WTC11 (cell line): ENCODE measurements around the gene CYRIA. TPM values are rescaled to one million over a fixed set of nuclear protein-coding genes. Genes with fewer than 3 reads are reported as not detected.

Source experiments
- ATAC-seq: fragments of 200-7000 bp; cut with Tn5 transposase; 2 replicates; pipeline ENCODE4 v1.10.0; 2021; ENCODE audit warnings: mild to moderate bottlenecking, moderate library complexity
- CTCF ChIA-PET: fragments of 300-600 bp; sonication (Branson Sonifier 250); formaldehyde crosslinking; loops from one replicate; lab custom pipeline; 2021; ENCODE audit warnings: antibody characterized with exemption; lab: Charles Lee
- POLR2A ChIA-PET: fragments of 350-600 bp; sonication (Branson Sonifier 250); formaldehyde crosslinking; loops from one replicate; lab custom pipeline; 2021; ENCODE audit warnings: antibody characterized with exemption; lab: Charles Lee
- DNase-seq: peaks from one replicate; pipeline ENCODE4 v3.0.0; 2021; ENCODE audit warnings: low spot score
- H3K27ac Mint-ChIP-seq: 2 replicates; pipeline ENCODE4 v1.8.0; 2021; ENCODE audit warnings: mixed read lengths
- H3K27me3 Mint-ChIP-seq: 2 replicates; pipeline ENCODE4 v1.8.0; 2021; ENCODE audit warnings: low read depth, mild to moderate bottlenecking, moderate library complexity, mixed read lengths
- H3K36me3 Mint-ChIP-seq: 2 replicates; pipeline ENCODE4 v1.8.0; 2021; ENCODE audit warnings: mixed read lengths
- H3K4me1 Mint-ChIP-seq: 2 replicates; pipeline ENCODE4 v1.8.0; 2022; ENCODE audit warnings: mixed read lengths
- H3K4me3 Mint-ChIP-seq: 2 replicates; pipeline ENCODE4 v1.8.0; 2021; ENCODE audit warnings: mild to moderate bottlenecking, moderate library complexity, mixed read lengths
- H3K9me3 Mint-ChIP-seq: 2 replicates; pipeline ENCODE4 v1.8.0; 2021; ENCODE audit warnings: mixed read lengths
- ARID4B ChIP-seq: sonication (generic); formaldehyde crosslinking; IDR thresholded peaks from 2 replicates; pipeline ENCODE4 v1.8.0; 2023; ENCODE audit warnings: missing genetic modification reagents, mild to moderate bottlenecking, borderline replicate concordance
- ATF1 ChIP-seq: sonication (generic); formaldehyde crosslinking; IDR thresholded peaks from 2 replicates; pipeline ENCODE4 v1.8.1; 2023; ENCODE audit warnings: mild to moderate bottlenecking, moderate library complexity, missing genetic modification reagents
- CREM ChIP-seq: sonication (generic); formaldehyde crosslinking; IDR thresholded peaks from 2 replicates; pipeline ENCODE4 v1.8.1; 2022; ENCODE audit warnings: mild to moderate bottlenecking, missing genetic modification reagents, moderate library complexity
- EMX1 ChIP-seq: fragments of 250-450 bp; sonication (Bioruptor Pico); IDR thresholded peaks from 2 replicates; pipeline ENCODE4 v1.8.0; 2021; ENCODE audit warnings: mild to moderate bottlenecking
- JAZF1 ChIP-seq: fragments of 250-450 bp; sonication (Bioruptor Pico); IDR thresholded peaks from 2 replicates; pipeline ENCODE4 v1.9.0; 2021; ENCODE audit warnings: moderate library complexity, mild to moderate bottlenecking, inconsistent platforms
- MYBL2 ChIP-seq: sonication (generic); formaldehyde crosslinking; IDR thresholded peaks from 2 replicates; pipeline ENCODE4 v1.8.1; 2023; ENCODE audit warnings: mild to moderate bottlenecking, moderate library complexity, missing genetic modification reagents
- NR1H2 ChIP-seq: sonication (generic); formaldehyde crosslinking; IDR thresholded peaks from 2 replicates; pipeline ENCODE4 v1.9.0; 2021; ENCODE audit warnings: mild to moderate bottlenecking, moderate library complexity, missing genetic modification reagents
- NR3C1 ChIP-seq: sonication (generic); formaldehyde crosslinking; conservative IDR thresholded peaks from 2 replicates; pipeline ENCODE4 v1.8.1; 2023; ENCODE audit warnings: low read depth, mild to moderate bottlenecking, missing genetic modification reagents
- PRRX2 ChIP-seq: fragments of 250-450 bp; sonication (Bioruptor Pico); IDR thresholded peaks from 2 replicates; pipeline ENCODE4 v1.8.0; 2021; ENCODE audit warnings: mild to moderate bottlenecking
- TCF7 ChIP-seq: sonication (generic); formaldehyde crosslinking; IDR thresholded peaks from 2 replicates; pipeline ENCODE4 v1.8.0; 2022; ENCODE audit warnings: mild to moderate bottlenecking, low read depth, missing genetic modification reagents, moderate library complexity
- ZNF219 ChIP-seq: sonication (generic); formaldehyde crosslinking; IDR thresholded peaks from 2 replicates; pipeline ENCODE4 v1.8.0; 2023; ENCODE audit warnings: missing genetic modification reagents, mild to moderate bottlenecking, borderline replicate concordance
- ZNF281 ChIP-seq: sonication (generic); formaldehyde crosslinking; IDR thresholded peaks from 2 replicates; pipeline ENCODE4 v1.8.0; 2023; ENCODE audit warnings: mild to moderate bottlenecking, missing genetic modification reagents
- ZNF317 ChIP-seq: sonication (generic); formaldehyde crosslinking; IDR thresholded peaks from 2 replicates; pipeline ENCODE4 v1.8.1; 2023; ENCODE audit warnings: low read depth, mild to moderate bottlenecking, moderate library complexity, missing genetic modification reagents, borderline replicate concordance
- total RNA-seq: library from RNA; stranded (reverse); gene quantifications from 3 replicates; pipeline ENCODE4 v1.2.3, GENCODE V29; 2021
- TF ChIP-seq, protein P1 (sequence below): fragments of 250-450 bp; sonication (Bioruptor Pico); IDR thresholded peaks from 2 replicates; pipeline ENCODE4 v1.9.0; 2021; ENCODE audit warnings: mild to moderate bottlenecking
- TF ChIP-seq, protein P2 (sequence below): sonication (generic); formaldehyde crosslinking; IDR thresholded peaks from 2 replicates; pipeline ENCODE4 v1.8.0; 2022; ENCODE audit warnings: mild to moderate bottlenecking, missing genetic modification reagents

The CYRIA gene
- total RNA-seq, 1 experiment from 2014 or later: 8.3 TPM

DNA sequence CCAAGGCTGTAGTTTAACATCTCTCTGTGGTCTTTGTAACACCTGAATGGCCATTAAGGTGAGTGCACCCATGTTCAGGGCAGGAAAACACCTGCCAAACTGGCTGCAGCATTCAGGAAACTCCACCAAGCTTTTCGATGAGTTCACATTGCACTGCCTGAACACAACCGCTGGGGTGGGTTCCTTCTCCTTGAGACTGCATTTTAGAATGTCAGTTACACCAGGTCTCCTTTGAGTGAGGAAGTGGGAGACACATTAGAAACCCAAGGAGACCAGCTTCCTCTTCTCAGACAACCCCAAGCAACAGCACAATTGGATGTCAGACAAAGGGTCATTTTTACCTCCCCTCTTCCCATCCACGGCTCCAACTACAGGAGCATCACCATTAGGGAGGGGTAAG is 35.2 kb downstream of the CYRIA start (continued):
- no peak for TF ChIP-seq ZNF281 (CRISPR knock-in tag)
- no peak for TF ChIP-seq NR1H2 (CRISPR knock-in tag)
- TF ChIP-seq, protein P1, sequence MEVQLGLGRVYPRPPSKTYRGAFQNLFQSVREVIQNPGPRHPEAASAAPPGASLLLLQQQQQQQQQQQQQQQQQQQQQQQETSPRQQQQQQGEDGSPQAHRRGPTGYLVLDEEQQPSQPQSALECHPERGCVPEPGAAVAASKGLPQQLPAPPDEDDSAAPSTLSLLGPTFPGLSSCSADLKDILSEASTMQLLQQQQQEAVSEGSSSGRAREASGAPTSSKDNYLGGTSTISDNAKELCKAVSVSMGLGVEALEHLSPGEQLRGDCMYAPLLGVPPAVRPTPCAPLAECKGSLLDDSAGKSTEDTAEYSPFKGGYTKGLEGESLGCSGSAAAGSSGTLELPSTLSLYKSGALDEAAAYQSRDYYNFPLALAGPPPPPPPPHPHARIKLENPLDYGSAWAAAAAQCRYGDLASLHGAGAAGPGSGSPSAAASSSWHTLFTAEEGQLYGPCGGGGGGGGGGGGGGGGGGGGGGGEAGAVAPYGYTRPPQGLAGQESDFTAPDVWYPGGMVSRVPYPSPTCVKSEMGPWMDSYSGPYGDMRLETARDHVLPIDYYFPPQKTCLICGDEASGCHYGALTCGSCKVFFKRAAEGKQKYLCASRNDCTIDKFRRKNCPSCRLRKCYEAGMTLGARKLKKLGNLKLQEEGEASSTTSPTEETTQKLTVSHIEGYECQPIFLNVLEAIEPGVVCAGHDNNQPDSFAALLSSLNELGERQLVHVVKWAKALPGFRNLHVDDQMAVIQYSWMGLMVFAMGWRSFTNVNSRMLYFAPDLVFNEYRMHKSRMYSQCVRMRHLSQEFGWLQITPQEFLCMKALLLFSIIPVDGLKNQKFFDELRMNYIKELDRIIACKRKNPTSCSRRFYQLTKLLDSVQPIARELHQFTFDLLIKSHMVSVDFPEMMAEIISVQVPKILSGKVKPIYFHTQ (CRISPR knock-in tag): no peak
- no peak for TF ChIP-seq CREM (CRISPR knock-in tag)

DNA sequence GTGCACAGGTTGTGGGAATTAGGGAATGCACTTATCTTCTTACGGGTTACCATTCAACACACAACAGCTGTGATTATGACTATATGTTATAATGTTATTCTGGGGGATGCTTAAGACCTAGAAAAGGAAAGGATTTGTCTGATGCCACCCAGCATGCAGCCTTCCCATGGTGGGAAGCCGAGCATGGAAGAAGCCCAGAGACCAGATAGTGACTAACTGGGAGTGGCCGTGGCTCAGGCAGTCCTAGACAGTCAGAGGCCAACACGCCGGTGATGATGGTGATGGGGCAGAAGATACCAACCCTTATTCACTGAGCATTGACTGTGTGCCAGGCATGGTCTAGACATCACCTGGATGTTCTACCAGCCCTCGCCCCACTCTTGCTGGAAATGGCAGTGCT is 35.9 kb downstream of the CYRIA start:
- ChIA-PET POLR2A (no interaction called here), CTCF (interaction anchor here (0.5 to 2.0 kb wide), 8 partner anchors 9 to 1068 kb away, joined by 3 to 5 read pairs (median 4); no protein-coding TSS in a partner anchor)
- Mint-ChIP-seq H3K9me3 (no peaks in the 10 kb centered on the region), H3K36me3 (no peaks in the 10 kb centered on the region), H3K27ac (no peak overlapping the region), H3K4me3 (no peak overlapping the region), H3K27me3 (no peaks in the 10 kb centered on the region), H3K4me1 (peaks cover 47% of the 10 kb centered on the region)
- no peak for DNase-seq
- no peak for TF ChIP-seq ZNF317 (CRISPR knock-in tag)
- no peak for TF ChIP-seq TCF7 (CRISPR knock-in tag)
- no peak for TF ChIP-seq ZNF219 (CRISPR knock-in tag)
- TF ChIP-seq ZNF281 (CRISPR knock-in tag): no peak
- no peak for TF ChIP-seq ATF1 (CRISPR knock-in tag)
- TF ChIP-seq ARID4B (CRISPR knock-in tag): no peak
- TF ChIP-seq NR3C1: no peak
- TF ChIP-seq JAZF1 (CRISPR knock-in tag): no peak
- no peak for TF ChIP-seq MYBL2 (CRISPR knock-in tag)
- TF ChIP-seq EMX1 (CRISPR knock-in tag): no peak
- TF ChIP-seq, protein P2, sequence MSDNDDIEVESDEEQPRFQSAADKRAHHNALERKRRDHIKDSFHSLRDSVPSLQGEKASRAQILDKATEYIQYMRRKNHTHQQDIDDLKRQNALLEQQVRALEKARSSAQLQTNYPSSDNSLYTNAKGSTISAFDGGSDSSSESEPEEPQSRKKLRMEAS (CRISPR knock-in tag): no peak
- no peak for TF ChIP-seq PRRX2 (CRISPR knock-in tag)
- ATAC-seq: no peak
